GM12801 (cell line): Measurements from ENCODE around the gene CYTIP.

Source experiments
- CTCF ChIP-seq: IDR thresholded peaks from one replicate; pipeline ENCODE4 v1.5.1; 2011; ENCODE audit warnings: control low read depth; ENCODE audit not compliant: insufficient read length; ENCODE audit errors: extremely low read depth

The CYTIP gene

GRCh38 chr2:157460384-157460837, 16.5 kb upstream of the CYTIP start:
- no peak for TF ChIP-seq CTCF

- no peak for TF ChIP-seq CTCF
Observed at GRCh38 chr2:157459486-157459885, 15.6 kb upstream of the CYTIP start.

- TF ChIP-seq CTCF = no peak
Observed at GRCh38 chr2:157447741-157448140, 3.9 kb upstream of the CYTIP start.

GRCh38 chr2:157447031-157447430, 3.1 kb upstream of the CYTIP start:
- no peak for TF ChIP-seq CTCF

- no peak for TF ChIP-seq CTCF
Observed at GRCh38 chr2:157444641-157445040, 752 bp upstream of the CYTIP start.

GRCh38 chr2:157443090-157443489, 799 bp downstream of the CYTIP start:
- no peak for TF ChIP-seq CTCF

GRCh38 chr2:157442636-157443035, 1.3 kb downstream of the CYTIP start:
- no peak for TF ChIP-seq CTCF

GRCh38 chr2:157442191-157442590, 1.7 kb downstream of the CYTIP start:
- TF ChIP-seq CTCF = no peak
